Measurements from ENCODE around the gene NRG3.
"Not testable (repeated sequence)": the region's sequence is repeated elsewhere in the genome, so short reads cannot be mapped to it uniquely, and the experiment has no call there.

Gene NRG3

DNA sequence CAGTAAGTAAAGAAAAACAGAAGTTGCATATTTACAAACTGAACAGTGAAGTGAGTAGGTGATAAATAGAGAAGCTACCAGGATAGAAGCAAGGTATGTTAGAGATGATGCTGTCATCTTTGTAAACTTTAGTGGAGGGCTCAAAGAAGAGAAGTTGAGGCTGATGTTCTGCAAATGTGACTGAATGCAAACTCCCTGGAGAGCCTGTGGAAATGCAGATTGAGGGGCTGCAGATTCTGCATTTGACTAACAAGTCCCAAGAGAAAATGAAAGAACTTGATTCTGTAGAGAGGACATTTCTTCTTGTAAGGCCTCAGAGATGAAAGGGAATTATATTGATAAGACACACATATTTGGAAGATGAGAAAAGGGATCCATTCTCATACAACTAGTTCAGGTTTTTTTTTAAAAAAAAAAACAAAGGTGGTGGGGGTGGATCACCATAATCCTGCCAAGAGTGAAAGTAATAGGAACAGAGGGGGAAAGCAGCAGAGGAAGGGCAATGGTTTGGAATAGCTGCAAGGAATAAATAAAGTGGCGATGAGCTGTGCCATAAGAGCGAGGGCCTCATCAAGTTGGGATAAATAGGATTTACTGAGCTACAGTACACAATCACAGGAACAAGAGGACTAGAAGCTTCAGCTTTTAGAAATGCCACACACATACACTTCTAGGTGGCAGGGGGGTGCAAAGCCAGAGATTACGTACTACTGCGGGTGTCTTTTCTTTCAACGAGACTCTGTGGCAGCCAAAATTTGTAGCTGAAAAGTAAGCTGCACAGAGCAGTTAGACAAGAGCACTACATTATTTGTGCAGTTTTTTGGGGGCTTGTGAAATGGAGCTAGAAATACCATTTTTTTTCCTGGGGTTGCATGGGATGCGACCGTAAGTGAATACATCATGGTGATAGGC lies 778.5 kb downstream of the NRG3 start:
- TF ChIP-seq, protein P1, sequence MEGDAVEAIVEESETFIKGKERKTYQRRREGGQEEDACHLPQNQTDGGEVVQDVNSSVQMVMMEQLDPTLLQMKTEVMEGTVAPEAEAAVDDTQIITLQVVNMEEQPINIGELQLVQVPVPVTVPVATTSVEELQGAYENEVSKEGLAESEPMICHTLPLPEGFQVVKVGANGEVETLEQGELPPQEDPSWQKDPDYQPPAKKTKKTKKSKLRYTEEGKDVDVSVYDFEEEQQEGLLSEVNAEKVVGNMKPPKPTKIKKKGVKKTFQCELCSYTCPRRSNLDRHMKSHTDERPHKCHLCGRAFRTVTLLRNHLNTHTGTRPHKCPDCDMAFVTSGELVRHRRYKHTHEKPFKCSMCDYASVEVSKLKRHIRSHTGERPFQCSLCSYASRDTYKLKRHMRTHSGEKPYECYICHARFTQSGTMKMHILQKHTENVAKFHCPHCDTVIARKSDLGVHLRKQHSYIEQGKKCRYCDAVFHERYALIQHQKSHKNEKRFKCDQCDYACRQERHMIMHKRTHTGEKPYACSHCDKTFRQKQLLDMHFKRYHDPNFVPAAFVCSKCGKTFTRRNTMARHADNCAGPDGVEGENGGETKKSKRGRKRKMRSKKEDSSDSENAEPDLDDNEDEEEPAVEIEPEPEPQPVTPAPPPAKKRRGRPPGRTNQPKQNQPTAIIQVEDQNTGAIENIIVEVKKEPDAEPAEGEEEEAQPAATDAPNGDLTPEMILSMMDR (IDR thresholded peaks at IDR 0.05; ENCODE audit: low read depth, low read length, missing control alignments), result no peak
- H3K4me3 ChIP-seq (ENCODE audit: low read depth, low read length), result no peak overlapping the region
- no peak for DNase-seq (ENCODE audit: low read depth)

DNA sequence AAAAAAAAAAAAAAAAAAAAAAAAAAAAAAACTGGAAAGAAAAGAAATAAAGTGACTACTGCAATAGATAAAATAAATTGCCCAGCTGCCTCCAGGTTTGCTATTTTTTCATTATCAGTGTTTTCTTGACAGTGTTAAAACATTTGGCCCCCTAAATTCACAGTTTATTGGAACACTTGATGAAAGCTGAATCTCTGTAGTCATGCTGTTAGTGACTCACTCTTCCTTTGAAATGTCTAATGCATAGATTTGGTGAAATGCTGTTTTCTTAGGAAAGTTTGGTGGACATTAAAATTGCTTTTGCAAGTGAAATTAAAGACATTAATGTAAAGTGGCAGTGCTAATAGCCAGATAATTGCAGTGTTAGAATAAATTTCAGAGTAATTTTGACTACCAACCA lies 785.2 kb downstream of the NRG3 start:
- DNase-seq (ENCODE audit: low read depth), result no peak
- H3K4me3 ChIP-seq (ENCODE audit: low read depth, low read length), result no peak overlapping the region
- TF ChIP-seq, protein P1 (IDR thresholded peaks at IDR 0.05; ENCODE audit: low read depth, low read length, missing control alignments), result no peak

DNA sequence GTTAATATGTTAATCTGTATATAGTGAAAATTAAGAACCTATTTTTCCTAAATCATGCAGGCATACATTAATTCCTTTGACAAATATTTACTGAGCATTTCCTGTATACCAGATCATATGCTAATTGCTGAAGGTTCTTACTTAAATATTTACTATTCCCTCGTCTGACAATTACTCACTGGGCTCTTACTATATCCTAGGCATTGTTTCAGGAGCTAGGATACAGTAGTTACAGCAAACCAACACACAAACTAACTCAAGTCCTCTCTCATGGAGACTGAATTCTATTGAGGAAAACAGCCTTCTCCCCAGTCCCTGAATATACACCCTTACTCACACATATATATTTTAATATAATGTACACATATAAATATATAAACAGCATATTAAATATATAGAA lies 786.0 kb downstream of the NRG3 start:
- TF ChIP-seq, protein P1 (IDR thresholded peaks at IDR 0.05; ENCODE audit: low read depth, low read length, missing control alignments), result no peak
- no peak overlapping the region for H3K4me3 ChIP-seq (ENCODE audit: low read depth, low read length)
- DNase-seq (ENCODE audit: low read depth), result no peak

DNA sequence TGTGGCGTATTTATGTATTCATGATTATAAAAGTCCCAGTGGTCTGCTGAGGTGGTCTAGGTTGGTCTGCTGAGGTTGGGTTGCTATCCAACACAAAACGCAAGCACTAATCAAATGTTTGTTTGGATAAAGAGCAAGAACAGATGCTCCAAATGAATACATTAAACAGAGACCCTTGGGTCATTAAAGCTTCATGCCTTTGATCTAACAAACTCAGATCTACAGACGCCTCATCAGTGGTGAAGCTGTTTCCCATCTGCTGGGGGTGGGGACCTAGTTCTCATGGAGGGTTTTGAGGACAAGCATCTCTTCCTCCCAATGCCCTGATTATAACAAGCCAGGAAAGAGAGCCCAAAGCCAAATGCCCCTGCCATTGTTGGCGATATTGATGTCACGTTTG lies 786.7 kb downstream of the NRG3 start:
- no peak overlapping the region for H3K4me3 ChIP-seq (ENCODE audit: low read depth, low read length)
- DNase-seq (ENCODE audit: low read depth), result no peak
- TF ChIP-seq, protein P1 (IDR thresholded peaks at IDR 0.05; ENCODE audit: low read depth, low read length, missing control alignments), result no peak

DNA sequence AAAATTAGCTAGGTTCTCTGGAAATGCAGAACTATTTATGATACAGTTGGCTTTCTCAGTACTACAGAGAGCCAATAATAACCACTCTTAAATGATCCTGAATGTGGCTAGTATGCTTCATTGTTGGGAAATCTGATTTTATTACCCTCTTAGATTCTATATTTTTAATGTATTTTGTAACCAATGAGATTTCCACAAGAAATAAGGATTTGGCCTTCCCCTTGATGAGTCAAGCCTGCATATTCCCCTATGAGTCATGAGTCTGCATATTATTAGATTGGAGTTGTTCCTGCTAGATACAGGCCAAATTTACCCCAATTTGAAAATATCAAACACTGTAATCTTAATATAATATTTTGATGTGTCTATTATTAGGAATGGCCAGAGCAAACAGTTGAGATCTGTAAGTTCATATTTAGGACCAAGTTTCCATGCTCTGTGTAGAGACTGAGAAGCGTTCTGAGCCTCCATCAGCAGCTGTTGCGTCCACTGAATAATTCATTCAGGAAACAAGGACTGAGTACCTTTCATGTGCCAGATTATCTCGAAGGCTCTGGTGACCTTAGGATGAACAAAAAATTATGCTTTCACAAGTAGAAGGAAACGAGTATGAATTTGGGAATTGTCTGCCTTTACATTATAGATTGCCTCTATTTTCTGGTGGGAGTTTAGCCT lies 793.4 kb downstream of the NRG3 start:
- no peak overlapping the region for H3K4me3 ChIP-seq (ENCODE audit: low read depth, low read length)
- TF ChIP-seq, protein P1 (IDR thresholded peaks at IDR 0.05; ENCODE audit: low read depth, low read length, missing control alignments), result no peak
- no peak for DNase-seq (ENCODE audit: low read depth)

DNA sequence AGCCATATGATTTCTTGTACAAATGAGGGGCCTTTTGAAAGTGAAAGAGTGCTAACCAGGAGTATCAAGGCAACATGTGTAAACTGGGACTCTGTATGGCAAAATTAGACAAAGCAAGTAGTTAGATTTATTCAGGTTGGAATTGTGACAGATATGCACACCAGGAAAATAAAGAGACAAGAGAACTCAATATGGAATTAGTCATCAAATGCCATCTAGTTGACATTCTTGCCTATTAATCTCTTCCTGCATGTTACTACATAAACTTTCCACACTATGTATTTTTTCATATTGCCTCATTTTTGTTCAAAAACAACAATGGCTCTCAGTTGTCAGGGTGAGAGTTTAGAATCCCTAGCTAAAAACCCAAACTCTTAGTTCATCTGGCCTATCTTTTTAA lies 799.0 kb downstream of the NRG3 start:
- H3K4me3 ChIP-seq (ENCODE audit: low read depth, low read length), result no peak overlapping the region
- no peak for DNase-seq (ENCODE audit: low read depth)
- TF ChIP-seq, protein P1 (IDR thresholded peaks at IDR 0.05; ENCODE audit: low read depth, low read length, missing control alignments), result no peak

DNA sequence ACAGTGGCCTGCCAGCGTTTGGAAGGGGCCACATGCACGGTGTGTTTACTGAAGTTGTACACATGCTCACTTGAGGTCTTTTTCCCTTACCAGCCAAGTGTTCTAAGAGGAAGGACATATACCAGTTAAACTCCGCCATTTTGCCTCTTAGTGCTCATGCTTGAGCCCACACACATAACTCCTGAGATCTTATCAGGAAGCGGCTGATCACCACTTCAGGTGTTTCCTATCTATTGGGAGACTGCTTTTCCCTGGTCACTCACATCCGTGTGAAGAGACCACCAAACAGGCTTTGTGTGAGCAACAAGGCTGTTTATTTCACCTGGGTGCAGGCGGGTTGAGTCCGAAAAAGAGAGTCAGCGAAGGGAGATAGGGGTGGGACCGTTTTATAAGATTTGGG lies 802.9 kb downstream of the NRG3 start:
- DNase-seq (ENCODE audit: low read depth); H3K4me3 ChIP-seq (ENCODE audit: low read depth, low read length): not testable (repeated sequence)

DNA sequence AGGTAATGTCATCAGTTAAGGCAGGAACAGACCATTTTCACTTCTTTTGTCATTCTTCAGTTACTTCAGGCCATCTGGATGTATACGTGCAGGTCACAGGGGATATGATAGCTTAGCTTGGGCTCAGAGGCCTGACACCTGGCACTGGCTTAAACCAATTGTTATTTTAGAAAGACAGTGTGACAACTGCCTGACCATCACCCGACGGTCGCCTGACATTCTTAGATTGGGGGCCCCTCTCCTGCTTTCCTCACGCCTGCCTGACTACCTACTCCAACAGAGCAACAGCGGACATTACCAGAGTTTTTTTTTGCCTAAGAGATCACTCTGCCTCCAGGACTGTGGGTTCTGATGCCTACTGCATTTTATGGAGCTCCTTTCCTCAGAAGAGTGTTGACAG lies 803.5 kb downstream of the NRG3 start:
- H3K4me3 ChIP-seq (ENCODE audit: low read depth, low read length), result not testable (repeated sequence)

More for the DNA sequence above, 803.5 kb downstream of the NRG3 start:
- DNase-seq (ENCODE audit: low read depth), result not testable (repeated sequence)

All from GM12864 (cell line).